Panc1 (cell line): ENCODE data around the gene ADAMTS2. TPM values are rescaled to one million over a fixed set of nuclear protein-coding genes. Genes with fewer than 3 reads are reported as not detected.

Experiments
- ATAC-seq: fragments of 200-7000 bp; cut with Tn5 transposase; 2 replicates; pipeline ENCODE4 v1.9.1; 2020; ENCODE audit warnings: mild to moderate bottlenecking, moderate library complexity
- BruUV-seq: library from RNA; stranded (reverse); fragments of 400-500 nt; replicated peaks from 2 replicates; lab custom pipeline; 2021; lab: Mats Ljungman, UMichigan
- CTCF ChIA-PET: fragments of 300-600 bp; sonication (Branson Sonifier 250); formaldehyde crosslinking; loops from one replicate; lab custom pipeline; 2022; ENCODE audit warnings: antibody characterized with exemption; lab: Charles Lee
- POLR2A ChIA-PET: fragments of 300-600 bp; sonication (Branson Sonifier 250); formaldehyde crosslinking; loops from one replicate; lab custom pipeline; 2022; ENCODE audit warnings: antibody characterized with exemption; lab: Charles Lee
- DNase-seq: peaks from one replicate; pipeline ENCODE4 v3.0.0-alpha.2; 2010; ENCODE audit warnings: low read depth, low spot score
- H3K27ac ChIP-seq: 2 replicates; pipeline ENCODE4 v1.5.1; 2011; ENCODE audit warnings: mild to moderate bottlenecking, low read length, inconsistent platforms
- H3K27me3 ChIP-seq: fragments of 200-500 bp; sonication (Bioruptor generic); 2 replicates; pipeline ENCODE4 v1.6.0; 2014; ENCODE audit warnings: low read length, inconsistent platforms; ENCODE audit not compliant: control insufficient read depth, insufficient read depth
- H3K36me3 ChIP-seq: fragments of 200-500 bp; sonication (Bioruptor generic); 2 replicates; pipeline ENCODE4 v1.5.1; 2014; ENCODE audit warnings: inconsistent platforms, mild to moderate bottlenecking, low read length, moderate library complexity; ENCODE audit not compliant: control insufficient read depth, insufficient read depth
- H3K4me1 ChIP-seq: 2 replicates; pipeline ENCODE4 v1.5.1; 2011; ENCODE audit warnings: inconsistent platforms, mild to moderate bottlenecking, low read length, moderate library complexity; ENCODE audit not compliant: control insufficient read depth, insufficient read depth
- H3K4me3 ChIP-seq, 2 experiments: 2 replicates each; pipeline ENCODE4 v1.5.1; 2011 to 2012; ENCODE audit warnings: low read depth in 2 of 2, low read length in 2 of 2, mild to moderate bottlenecking in 2 of 2, inconsistent platforms in 1 of 2, moderate library complexity in 1 of 2
- H3K9me3 ChIP-seq: fragments of 200-500 bp; sonication (Bioruptor generic); 2 replicates; pipeline ENCODE4 v1.5.1; 2014; ENCODE audit warnings: low read depth, mild to moderate bottlenecking, inconsistent platforms, low read length, moderate library complexity; ENCODE audit not compliant: control insufficient read depth, insufficient read depth
- POLR2AphosphoS5 ChIP-seq: IDR thresholded peaks from 2 replicates; pipeline ENCODE4 v1.6.1; 2012; ENCODE audit warnings: mild to moderate bottlenecking, low read depth, low read length, moderate library complexity
- SIN3A ChIP-seq: IDR thresholded peaks from 2 replicates; pipeline ENCODE4 v1.6.1; 2012; ENCODE audit warnings: low read depth, mild to moderate bottlenecking, low read length, moderate library complexity, borderline replicate concordance; ENCODE audit not compliant: insufficient read depth
- TCF7L2 ChIP-seq: IDR thresholded peaks from 2 replicates; pipeline ENCODE4 v1.6.1; 2011; ENCODE audit warnings: mild to moderate bottlenecking, low read depth, low read length, inconsistent platforms
- in situ Hi-C: cut with HindIII; loops from 2 replicates; pipeline ENCODE4 v1.10.0; 2016; ENCODE audit warnings: low sequenced_read_pairs, low pct_unique_long_range_greater_than_20kb
- intact Hi-C: fragments of 100-400 bp; cut with micrococcal nuclease; formaldehyde crosslinking; loops from one replicate; pipeline ENCODE4 v1.10.0; 2022; ENCODE audit not compliant: unreplicated experiment
- total RNA-seq: library from RNA; stranded (reverse); gene quantifications from one replicate; pipeline ENCODE4 v1.2.1, GENCODE V29; 2021; ENCODE audit not compliant: unreplicated experiment
- TF ChIP-seq, protein P1 (sequence below): fragments of 450-650 bp; IDR thresholded peaks from 2 replicates; pipeline ENCODE4 v1.5.1; 2017; ENCODE audit warnings: mild to moderate bottlenecking
- TF ChIP-seq, protein P2 (sequence below), 2 experiments: IDR thresholded peaks; 2 replicates each; pipeline ENCODE4 v1.6.1; 2011 to 2012; ENCODE audit warnings: low read depth in 2 of 2, control low read depth in 1 of 2, low read length in 1 of 2, mild to moderate bottlenecking in 1 of 2, moderate library complexity in 1 of 2; ENCODE audit not compliant: insufficient read depth in 1 of 2

ADAMTS2 gene
- total RNA-seq, 1 experiment from 2014 or later, result 0.13 TPM

- Histone ChIP-seq H3K4me3 (no peak overlapping the region), H3K27me3 (peaks cover 2% of the 10 kb centered on the region; the same call in 1 of the 2 replicates), H3K9me3 (no peaks in the 10 kb centered on the region), H3K27ac (no peak overlapping the region), H3K4me1 (no peaks in the 10 kb centered on the region), H3K36me3 (no peaks in the 10 kb centered on the region)
- ChIA-PET POLR2A (no interaction called here), CTCF (no interaction called here)
- BruUV-seq, result no TSS peak
- ATAC-seq (no peak), DNase-seq (no peak)
- TF ChIP-seq, protein P1, sequence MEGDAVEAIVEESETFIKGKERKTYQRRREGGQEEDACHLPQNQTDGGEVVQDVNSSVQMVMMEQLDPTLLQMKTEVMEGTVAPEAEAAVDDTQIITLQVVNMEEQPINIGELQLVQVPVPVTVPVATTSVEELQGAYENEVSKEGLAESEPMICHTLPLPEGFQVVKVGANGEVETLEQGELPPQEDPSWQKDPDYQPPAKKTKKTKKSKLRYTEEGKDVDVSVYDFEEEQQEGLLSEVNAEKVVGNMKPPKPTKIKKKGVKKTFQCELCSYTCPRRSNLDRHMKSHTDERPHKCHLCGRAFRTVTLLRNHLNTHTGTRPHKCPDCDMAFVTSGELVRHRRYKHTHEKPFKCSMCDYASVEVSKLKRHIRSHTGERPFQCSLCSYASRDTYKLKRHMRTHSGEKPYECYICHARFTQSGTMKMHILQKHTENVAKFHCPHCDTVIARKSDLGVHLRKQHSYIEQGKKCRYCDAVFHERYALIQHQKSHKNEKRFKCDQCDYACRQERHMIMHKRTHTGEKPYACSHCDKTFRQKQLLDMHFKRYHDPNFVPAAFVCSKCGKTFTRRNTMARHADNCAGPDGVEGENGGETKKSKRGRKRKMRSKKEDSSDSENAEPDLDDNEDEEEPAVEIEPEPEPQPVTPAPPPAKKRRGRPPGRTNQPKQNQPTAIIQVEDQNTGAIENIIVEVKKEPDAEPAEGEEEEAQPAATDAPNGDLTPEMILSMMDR, result no peak
- TF ChIP-seq, protein P2, sequence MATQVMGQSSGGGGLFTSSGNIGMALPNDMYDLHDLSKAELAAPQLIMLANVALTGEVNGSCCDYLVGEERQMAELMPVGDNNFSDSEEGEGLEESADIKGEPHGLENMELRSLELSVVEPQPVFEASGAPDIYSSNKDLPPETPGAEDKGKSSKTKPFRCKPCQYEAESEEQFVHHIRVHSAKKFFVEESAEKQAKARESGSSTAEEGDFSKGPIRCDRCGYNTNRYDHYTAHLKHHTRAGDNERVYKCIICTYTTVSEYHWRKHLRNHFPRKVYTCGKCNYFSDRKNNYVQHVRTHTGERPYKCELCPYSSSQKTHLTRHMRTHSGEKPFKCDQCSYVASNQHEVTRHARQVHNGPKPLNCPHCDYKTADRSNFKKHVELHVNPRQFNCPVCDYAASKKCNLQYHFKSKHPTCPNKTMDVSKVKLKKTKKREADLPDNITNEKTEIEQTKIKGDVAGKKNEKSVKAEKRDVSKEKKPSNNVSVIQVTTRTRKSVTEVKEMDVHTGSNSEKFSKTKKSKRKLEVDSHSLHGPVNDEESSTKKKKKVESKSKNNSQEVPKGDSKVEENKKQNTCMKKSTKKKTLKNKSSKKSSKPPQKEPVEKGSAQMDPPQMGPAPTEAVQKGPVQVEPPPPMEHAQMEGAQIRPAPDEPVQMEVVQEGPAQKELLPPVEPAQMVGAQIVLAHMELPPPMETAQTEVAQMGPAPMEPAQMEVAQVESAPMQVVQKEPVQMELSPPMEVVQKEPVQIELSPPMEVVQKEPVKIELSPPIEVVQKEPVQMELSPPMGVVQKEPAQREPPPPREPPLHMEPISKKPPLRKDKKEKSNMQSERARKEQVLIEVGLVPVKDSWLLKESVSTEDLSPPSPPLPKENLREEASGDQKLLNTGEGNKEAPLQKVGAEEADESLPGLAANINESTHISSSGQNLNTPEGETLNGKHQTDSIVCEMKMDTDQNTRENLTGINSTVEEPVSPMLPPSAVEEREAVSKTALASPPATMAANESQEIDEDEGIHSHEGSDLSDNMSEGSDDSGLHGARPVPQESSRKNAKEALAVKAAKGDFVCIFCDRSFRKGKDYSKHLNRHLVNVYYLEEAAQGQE (IDR thresholded peaks at IDR 0.05; ENCODE audit: insufficient read depth in 1 of 2, low read depth in 2 of 2, low read length in 1 of 2), result no peak
- no peak for TF ChIP-seq POLR2AphosphoS5
- TF ChIP-seq SIN3A, result no peak
- no peak for TF ChIP-seq TCF7L2
- in situ Hi-C loops, result no loop called here
- intact Hi-C loops, result no loop called here
These were observed 130.6 kb downstream of the ADAMTS2 start for GRCh38 chr5:179214678-179215077.

DNA sequence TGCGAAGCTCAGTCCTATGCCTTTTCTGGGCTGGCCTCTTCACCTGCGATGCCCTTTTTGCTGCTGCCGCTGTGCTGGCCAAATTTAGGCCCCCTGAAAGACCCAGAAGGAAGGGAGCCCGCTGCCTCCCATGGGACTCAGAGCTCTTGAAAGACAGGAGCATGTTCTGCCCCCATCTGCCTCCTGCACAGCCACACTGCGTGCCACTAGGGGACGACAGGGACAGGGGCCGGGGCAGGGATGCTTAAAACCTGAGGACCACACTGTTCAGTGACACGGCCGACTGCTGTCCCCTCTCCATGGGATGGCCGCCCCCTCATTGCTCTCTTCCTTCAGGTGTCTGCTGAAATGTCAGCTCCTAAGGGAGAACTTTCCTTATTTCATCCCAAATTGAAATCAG, 132.4 kb downstream of the ADAMTS2 start:
- TF ChIP-seq, protein P2 (IDR thresholded peaks at IDR 0.05; ENCODE audit: insufficient read depth in 1 of 2, low read depth in 2 of 2, low read length in 1 of 2), result no peak
- no peak for TF ChIP-seq SIN3A
- no peak for TF ChIP-seq POLR2AphosphoS5
- no peak for TF ChIP-seq TCF7L2
- TF ChIP-seq, protein P1, result peak; percentile 84; the same call in 1 of the 2 replicates
- CTCF ChIA-PET, result no interaction called here
- BruUV-seq, result no TSS peak
- no peak overlapping the region for H3K27ac ChIP-seq
- DNase-seq (no peak), ATAC-seq (no peak)
- POLR2A ChIA-PET, result no interaction called here
- peaks cover 2% of the 10 kb centered on the region; the same call in 1 of the 2 replicates for H3K27me3 ChIP-seq
- no peaks in the 10 kb centered on the region for H3K9me3 ChIP-seq
- no peak overlapping the region for H3K4me3 ChIP-seq
- intact Hi-C loops (no loop called here), in situ Hi-C loops (no loop called here)
- no peaks in the 10 kb centered on the region for H3K4me1 ChIP-seq
- H3K36me3 ChIP-seq, result no peaks in the 10 kb centered on the region
